HepG2 (cell line): ENCODE measurements around the gene MATR3. TPM values are rescaled to one million over a fixed set of nuclear protein-coding genes. Genes with fewer than 3 reads are reported as not detected.

Source experiments
- CENPT ChIP-seq: sonication (generic); formaldehyde crosslinking; IDR thresholded peaks from 2 replicates; pipeline ENCODE4 v1.8.0; 2022; ENCODE audit warnings: low read depth, mild to moderate bottlenecking, moderate library complexity, missing genetic modification reagents
- IRF2 ChIP-seq: IDR thresholded peaks from 2 replicates; pipeline ENCODE4 v1.6.1; 2018; ENCODE audit warnings: missing genetic modification reagents, missing compliant biosample characterization
- KDM5B ChIP-seq: sonication (generic); formaldehyde crosslinking; IDR thresholded peaks from 2 replicates; pipeline ENCODE4 v1.4.0; 2020; ENCODE audit warnings: missing genetic modification reagents, mild to moderate bottlenecking, borderline replicate concordance
- NFKB2 ChIP-seq: sonication (generic); formaldehyde crosslinking; IDR thresholded peaks from 2 replicates; pipeline ENCODE4 v1.4.0; 2020; ENCODE audit warnings: missing genetic modification reagents, borderline replicate concordance
- RBM39 ChIP-seq: fragments of 200-400 bp; formaldehyde crosslinking; IDR thresholded peaks from one replicate; pipeline ENCODE4 v1.6.1; 2018; ENCODE audit warnings: antibody characterized with exemption, mild to moderate bottlenecking, low read depth, low read length; ENCODE audit not compliant: poor library complexity, severe bottlenecking
- TCF12 ChIP-seq, 2 experiments: fragments of 450-650 bp in 1 of 2; sonication (generic) in 1 of 2; formaldehyde crosslinking in 1 of 2; IDR thresholded peaks; 2 replicates each; pipeline versions ENCODE4 v1.6.1 to v1.8.0; 2017 to 2022; ENCODE audit warnings: antibody characterized with exemption in 1 of 2, mild to moderate bottlenecking in 1 of 2, missing genetic modification reagents in 1 of 2, moderate library complexity in 1 of 2
- U2AF1 ChIP-seq: fragments of 200-400 bp; formaldehyde crosslinking; optimal IDR thresholded peaks from 2 replicates; pipeline ENCODE3; 2017; ENCODE audit warnings: mild to moderate bottlenecking, low read depth, low read length
- ZBTB43 ChIP-seq: sonication (generic); formaldehyde crosslinking; conservative IDR thresholded peaks from 2 replicates; pipeline ENCODE4 v1.4.0; 2020; ENCODE audit warnings: missing genetic modification reagents
- ZFP90 ChIP-seq: sonication (generic); formaldehyde crosslinking; IDR thresholded peaks from 2 replicates; pipeline ENCODE4 v1.8.0; 2022; ENCODE audit warnings: missing genetic modification reagents, mild to moderate bottlenecking, inconsistent platforms, borderline replicate concordance
- ZKSCAN8 ChIP-seq: IDR thresholded peaks from 2 replicates; pipeline ENCODE4 v1.6.1; 2016; ENCODE audit warnings: borderline replicate concordance, missing genetic modification reagents, missing compliant biosample characterization
- ZNF510 ChIP-seq: sonication (generic); formaldehyde crosslinking; IDR thresholded peaks from 2 replicates; pipeline ENCODE4 v1.4.0; 2020; ENCODE audit warnings: low read depth, mild to moderate bottlenecking, missing genetic modification reagents
- ZNF563 ChIP-seq: sonication (generic); formaldehyde crosslinking; IDR thresholded peaks from 2 replicates; pipeline ENCODE4 v1.8.0; 2022; ENCODE audit warnings: mild to moderate bottlenecking, moderate library complexity, missing genetic modification reagents
- ZNF878 ChIP-seq: sonication (generic); formaldehyde crosslinking; IDR thresholded peaks from 2 replicates; pipeline ENCODE4 v1.8.1; 2023; ENCODE audit warnings: mild to moderate bottlenecking, missing genetic modification reagents, moderate library complexity
- ZXDC ChIP-seq: sonication (generic); formaldehyde crosslinking; IDR thresholded peaks from 2 replicates; pipeline ENCODE4 v1.5.0; 2020; ENCODE audit warnings: mild to moderate bottlenecking, missing genetic modification reagents
- polyA plus RNA-seq, 8 experiments: library from polyadenylated mRNA; depleted of rRNA in 3 of 8; stranded (reverse) in 7 of 8; unstranded in 1 of 8; fragments of >200 nt; fragmentation: Illumina TruSeq in 4 of 8; extraction: Trizol in 4 of 8; gene quantifications; 2 replicates each; pipeline versions ENCODE4 v1.2.1 to v1.2.3, GENCODE V29; 2011 to 2016; ENCODE audit warnings: low read depth in 4 of 8, missing spikeins in 1 of 8, mixed read lengths in 1 of 8; ENCODE audit not compliant: insufficient read depth in 1 of 8
- total RNA-seq, 5 experiments: library from RNA; depleted of rRNA; stranded (reverse); fragments of >200 nt; fragmentation: Illumina TruSeq; extraction: Trizol; gene quantifications; 2 replicates each; pipeline ENCODE4 v1.2.3, GENCODE V29; 2016; ENCODE audit warnings: low read depth in 1 of 5
- TF ChIP-seq, protein P1 (sequence below): sonication (generic); formaldehyde crosslinking; IDR thresholded peaks from 2 replicates; pipeline ENCODE4 v1.4.0; 2020; ENCODE audit warnings: missing genetic modification reagents, borderline replicate concordance
- TF ChIP-seq, protein P2 (sequence below): sonication (generic); formaldehyde crosslinking; IDR thresholded peaks from 2 replicates; pipeline ENCODE4 v1.4.0; 2020; ENCODE audit warnings: missing genetic modification reagents, borderline replicate concordance

Gene MATR3
- total and polyA plus RNA-seq, 2 of the 13 experiments (the other 11 are each of a cell fraction or from before 2014, with no cell fraction given), result 94.2 to 341 TPM

DNA sequence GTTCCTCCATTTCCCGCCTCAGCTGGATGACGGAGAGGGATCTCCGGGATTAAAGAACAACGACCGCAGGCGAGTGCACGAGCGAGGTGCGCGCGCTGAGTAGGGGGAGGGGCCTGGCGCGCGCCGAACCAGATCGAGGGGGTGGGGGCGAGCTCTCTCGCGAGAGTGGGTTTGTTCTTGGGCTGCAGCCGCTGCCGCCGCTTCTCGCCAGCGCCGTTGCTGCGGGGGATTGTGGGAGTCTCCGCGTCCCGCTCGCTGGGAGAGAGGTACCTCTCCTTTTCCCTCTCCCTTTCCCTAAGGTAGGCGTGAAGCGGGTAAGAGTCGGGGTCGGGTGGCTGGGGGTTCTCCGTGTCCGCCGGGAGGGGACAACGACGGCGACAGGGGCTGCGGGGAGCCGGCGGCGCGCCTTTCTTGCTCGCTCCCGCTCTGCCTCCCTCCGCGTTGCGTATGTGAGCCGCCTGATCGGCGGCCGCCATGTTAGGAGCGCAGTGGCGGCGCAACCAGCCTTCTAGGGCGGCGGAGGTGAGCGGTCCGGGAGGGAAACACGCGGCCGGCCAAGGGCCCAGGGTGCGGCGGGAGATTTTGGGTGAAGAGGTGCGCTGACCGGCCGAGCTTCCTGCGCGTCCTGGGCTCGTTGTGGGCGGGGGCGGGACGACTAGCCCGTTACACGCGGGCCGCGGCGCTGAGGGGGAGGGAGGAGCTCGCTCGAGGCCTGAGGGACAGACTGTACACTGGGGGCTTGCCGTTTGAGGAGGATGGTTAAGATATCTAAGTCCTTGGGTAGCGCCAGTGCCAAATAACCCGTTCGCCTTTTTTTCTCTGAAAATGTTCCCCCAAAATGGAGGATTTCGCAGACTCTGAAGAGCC lies at the start of gene MATR3 (continued):
- TF ChIP-seq ZXDC (CRISPR knock-in tag) (no peak; the same call in 1 of the 2 replicates), ZNF563 (CRISPR knock-in tag) (peak; percentile 78), RBM39 (peak; percentile 94), ZNF510 (CRISPR knock-in tag) (peak; percentile 61; the same call in 1 of the 2 replicates), TCF12 (IDR thresholded peaks at IDR 0.05) (no peak), TCF12 (CRISPR knock-in tag; IDR thresholded peaks at IDR 0.05) (no peak), ZNF878 (CRISPR knock-in tag) (peak; percentile 33; the same call in 1 of the 2 replicates), IRF2 (peak; percentile 84), ZFP90 (CRISPR knock-in tag) (peak; percentile 76), ZBTB43 (CRISPR knock-in tag) (peak; percentile 47; the same call in 1 of the 2 replicates), NFKB2 (CRISPR knock-in tag) (peak; percentile 57; the same call in 1 of the 2 replicates), CENPT (CRISPR knock-in tag) (0 out of 2 replicates have a peak, but pooled peaks have one; percentile 56), ZKSCAN8 (CRISPR knock-in tag) (0 out of 2 replicates have a peak, but pooled peaks have one; percentile 37), KDM5B (CRISPR knock-in tag) (peak; percentile 31), U2AF1 (no peak)
- TF ChIP-seq, protein P1, sequence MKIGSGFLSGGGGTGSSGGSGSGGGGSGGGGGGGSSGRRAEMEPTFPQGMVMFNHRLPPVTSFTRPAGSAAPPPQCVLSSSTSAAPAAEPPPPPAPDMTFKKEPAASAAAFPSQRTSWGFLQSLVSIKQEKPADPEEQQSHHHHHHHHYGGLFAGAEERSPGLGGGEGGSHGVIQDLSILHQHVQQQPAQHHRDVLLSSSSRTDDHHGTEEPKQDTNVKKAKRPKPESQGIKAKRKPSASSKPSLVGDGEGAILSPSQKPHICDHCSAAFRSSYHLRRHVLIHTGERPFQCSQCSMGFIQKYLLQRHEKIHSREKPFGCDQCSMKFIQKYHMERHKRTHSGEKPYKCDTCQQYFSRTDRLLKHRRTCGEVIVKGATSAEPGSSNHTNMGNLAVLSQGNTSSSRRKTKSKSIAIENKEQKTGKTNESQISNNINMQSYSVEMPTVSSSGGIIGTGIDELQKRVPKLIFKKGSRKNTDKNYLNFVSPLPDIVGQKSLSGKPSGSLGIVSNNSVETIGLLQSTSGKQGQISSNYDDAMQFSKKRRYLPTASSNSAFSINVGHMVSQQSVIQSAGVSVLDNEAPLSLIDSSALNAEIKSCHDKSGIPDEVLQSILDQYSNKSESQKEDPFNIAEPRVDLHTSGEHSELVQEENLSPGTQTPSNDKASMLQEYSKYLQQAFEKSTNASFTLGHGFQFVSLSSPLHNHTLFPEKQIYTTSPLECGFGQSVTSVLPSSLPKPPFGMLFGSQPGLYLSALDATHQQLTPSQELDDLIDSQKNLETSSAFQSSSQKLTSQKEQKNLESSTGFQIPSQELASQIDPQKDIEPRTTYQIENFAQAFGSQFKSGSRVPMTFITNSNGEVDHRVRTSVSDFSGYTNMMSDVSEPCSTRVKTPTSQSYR (CRISPR knock-in tag), result peak; percentile 95
- TF ChIP-seq, protein P2, sequence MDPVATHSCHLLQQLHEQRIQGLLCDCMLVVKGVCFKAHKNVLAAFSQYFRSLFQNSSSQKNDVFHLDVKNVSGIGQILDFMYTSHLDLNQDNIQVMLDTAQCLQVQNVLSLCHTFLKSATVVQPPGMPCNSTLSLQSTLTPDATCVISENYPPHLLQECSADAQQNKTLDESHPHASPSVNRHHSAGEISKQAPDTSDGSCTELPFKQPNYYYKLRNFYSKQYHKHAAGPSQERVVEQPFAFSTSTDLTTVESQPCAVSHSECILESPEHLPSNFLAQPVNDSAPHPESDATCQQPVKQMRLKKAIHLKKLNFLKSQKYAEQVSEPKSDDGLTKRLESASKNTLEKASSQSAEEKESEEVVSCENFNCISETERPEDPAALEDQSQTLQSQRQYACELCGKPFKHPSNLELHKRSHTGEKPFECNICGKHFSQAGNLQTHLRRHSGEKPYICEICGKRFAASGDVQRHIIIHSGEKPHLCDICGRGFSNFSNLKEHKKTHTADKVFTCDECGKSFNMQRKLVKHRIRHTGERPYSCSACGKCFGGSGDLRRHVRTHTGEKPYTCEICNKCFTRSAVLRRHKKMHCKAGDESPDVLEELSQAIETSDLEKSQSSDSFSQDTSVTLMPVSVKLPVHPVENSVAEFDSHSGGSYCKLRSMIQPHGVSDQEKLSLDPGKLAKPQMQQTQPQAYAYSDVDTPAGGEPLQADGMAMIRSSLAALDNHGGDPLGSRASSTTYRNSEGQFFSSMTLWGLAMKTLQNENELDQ (CRISPR knock-in tag), result no peak
